Skeletal muscle tissue (tissue), 4 donors: Measurements from ENCODE around the gene KCNH1. TPM values are rescaled to one million over a fixed set of nuclear protein-coding genes. Genes with fewer than 3 reads are reported as not detected.
"Not testable (repeated sequence)": the region's sequence is repeated elsewhere in the genome, so short reads cannot be mapped to it uniquely, and the experiment has no call there.

Source experiments
- H3K27ac ChIP-seq: one replicate; pipeline ENCODE4 v1.7.0; 2013; ENCODE audit warnings: mild to moderate bottlenecking, low read depth, low read length, inconsistent platforms
- H3K27me3 ChIP-seq, 3 donors: one replicate each; pipeline ENCODE4 v1.7.0; 2013; ENCODE audit warnings: low read length in 3 of 3; ENCODE audit not compliant: control insufficient read depth in 3 of 3, insufficient read depth in 3 of 3
- H3K36me3 ChIP-seq, 3 donors: one replicate each; pipeline ENCODE4 v1.7.0; 2013; ENCODE audit warnings: low read length in 3 of 3; ENCODE audit not compliant: control insufficient read depth in 3 of 3, insufficient read depth in 3 of 3
- H3K4me1 ChIP-seq, 3 donors: one replicate each; pipeline ENCODE4 v1.7.0; 2013; ENCODE audit warnings: low read length in 3 of 3, mild to moderate bottlenecking in 3 of 3; ENCODE audit not compliant: control insufficient read depth in 3 of 3, insufficient read depth in 3 of 3
- H3K4me3 ChIP-seq, 3 donors: one replicate each; pipeline ENCODE4 v1.7.0; 2013; ENCODE audit warnings: low read length in 3 of 3
- H3K9ac ChIP-seq, 3 donors: one replicate each; pipeline ENCODE4 v1.7.0; 2013; ENCODE audit warnings: low read length in 3 of 3, mild to moderate bottlenecking in 3 of 3, moderate library complexity in 2 of 3, low read depth in 1 of 3
- H3K9me3 ChIP-seq, 3 donors: one replicate each; pipeline ENCODE4 v1.7.0; 2013; ENCODE audit warnings: low read length in 3 of 3; ENCODE audit not compliant: control insufficient read depth in 3 of 3
- total RNA-seq: library from RNA; depleted of rRNA; stranded (reverse); fragments of >200 nt; gene quantifications from one replicate; pipeline ENCODE4 v1.2.3, GENCODE V29; 2014
- donor health status: Osteomylitis.

Gene KCNH1
- total RNA-seq, 1 donor from 2014 or later, result 0.52 TPM

DNA sequence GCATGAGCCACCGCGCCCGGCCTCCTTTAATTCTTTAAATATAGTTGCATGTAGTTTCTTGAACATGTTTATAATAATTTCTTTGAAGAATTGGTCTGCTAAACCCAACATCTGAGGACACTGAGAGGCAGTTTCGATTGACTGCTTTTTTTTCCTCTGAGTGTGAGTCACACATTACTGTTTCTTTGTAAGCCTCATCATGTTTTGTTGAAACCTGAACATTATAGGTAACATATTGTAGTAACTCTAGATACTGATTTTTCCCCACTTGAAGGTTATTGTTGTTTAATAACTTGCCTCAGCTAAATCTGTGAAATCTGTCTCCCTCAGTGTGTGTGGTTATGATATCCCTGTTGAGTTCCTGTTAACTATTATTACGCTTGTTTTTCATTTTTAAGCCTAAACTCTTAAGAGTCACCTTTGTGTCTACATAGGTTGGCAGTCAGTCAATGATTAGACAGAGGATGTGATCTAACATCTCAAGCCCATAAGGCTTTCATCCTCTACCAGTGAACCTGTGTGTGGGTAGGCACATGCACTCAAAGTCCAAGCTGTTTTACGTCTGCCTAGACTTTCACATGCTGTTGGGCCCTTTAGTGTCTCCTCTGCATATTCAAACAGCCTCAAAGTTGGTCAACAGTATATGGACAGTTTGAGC, 155.5 kb downstream of the KCNH1 start:
- H3K27me3 ChIP-seq, result no peaks in the 10 kb centered on the region
- H3K27ac ChIP-seq, result no peak overlapping the region
- no peaks in the 10 kb centered on the region for H3K9me3 ChIP-seq
- no peaks in the 10 kb centered on the region for H3K4me1 ChIP-seq
- no peak overlapping the region for H3K9ac ChIP-seq
- no peak overlapping the region for H3K4me3 ChIP-seq
- H3K36me3 ChIP-seq, result no peaks in the 10 kb centered on the region

DNA sequence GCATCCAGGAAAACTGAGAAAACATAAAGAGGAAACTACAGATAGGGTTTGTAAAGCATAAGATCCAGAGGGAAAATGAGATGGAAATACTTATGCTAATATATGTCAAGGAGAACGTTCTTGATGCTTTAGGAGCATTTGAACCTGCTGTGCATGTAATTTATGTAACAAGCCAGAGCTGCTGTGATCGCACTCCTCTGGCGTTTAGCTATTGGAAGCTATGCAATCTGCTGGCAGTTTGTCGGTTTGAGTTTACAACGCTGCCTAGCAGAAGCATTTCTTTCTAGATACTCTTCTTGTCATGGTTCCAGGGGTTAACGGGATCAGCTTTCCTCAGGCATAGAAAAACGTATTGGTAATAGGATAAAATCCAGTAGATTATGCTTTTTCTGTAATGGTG, 182.7 kb downstream of the KCNH1 start:
- Histone ChIP-seq H3K36me3 (no peaks in the 10 kb centered on the region), H3K9me3 (no peaks in the 10 kb centered on the region), H3K4me1 (no peaks in the 10 kb centered on the region), H3K4me3 (no peak overlapping the region), H3K9ac (no peak overlapping the region), H3K27ac (no peak overlapping the region), H3K27me3 (no peaks in the 10 kb centered on the region)

DNA sequence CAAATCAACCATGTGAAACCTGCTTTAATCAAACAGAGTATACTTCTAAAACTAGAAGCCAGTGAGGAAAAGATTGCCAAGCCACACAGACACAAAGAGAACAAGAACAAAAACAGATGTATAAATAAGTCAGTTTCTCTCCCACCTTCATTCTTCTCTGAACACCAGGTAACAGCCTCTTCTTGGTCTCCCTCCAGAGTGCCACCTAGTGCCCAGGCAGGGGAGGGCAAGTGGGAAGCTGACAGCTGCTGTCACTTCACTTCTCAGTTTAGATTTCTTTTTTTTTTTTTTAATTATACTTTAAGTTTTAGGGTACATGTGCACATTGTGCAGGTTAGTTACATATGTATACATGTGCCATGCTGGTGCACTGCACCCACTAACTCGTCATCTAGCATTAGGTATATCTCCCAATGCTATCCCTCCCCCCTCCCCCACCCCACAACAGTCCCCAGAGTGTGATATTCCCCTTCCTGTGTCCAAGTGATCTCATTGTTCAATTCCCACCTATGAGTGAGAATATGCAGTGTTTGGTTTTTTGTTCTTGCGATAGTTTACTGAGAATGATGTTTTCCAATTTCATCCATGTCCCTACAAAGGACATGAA, 183.9 kb downstream of the KCNH1 start:
- H3K4me1 ChIP-seq, H3K9me3 ChIP-seq, H3K4me3 ChIP-seq, H3K27ac ChIP-seq, H3K27me3 ChIP-seq, H3K9ac ChIP-seq, H3K36me3 ChIP-seq: not testable (repeated sequence)

DNA sequence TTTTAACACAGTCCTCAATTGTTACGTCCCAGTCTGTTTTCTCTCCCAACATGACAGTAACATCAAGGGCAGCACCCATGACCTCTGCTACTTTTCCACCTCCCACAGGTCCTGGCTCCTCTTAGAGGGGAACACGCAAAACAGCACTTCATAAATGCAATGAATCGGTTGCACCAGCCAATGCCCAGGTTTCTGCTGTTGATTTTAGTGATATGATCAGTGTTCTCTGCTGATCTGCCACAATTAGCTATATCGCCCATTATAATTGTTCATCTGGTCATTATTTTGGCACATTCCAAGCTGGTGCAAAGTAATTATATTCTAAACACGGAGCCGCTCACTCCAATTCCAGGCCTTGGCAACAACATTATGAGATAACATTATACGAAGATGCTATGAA, 184.5 kb downstream of the KCNH1 start:
- Histone ChIP-seq H3K36me3 (no peaks in the 10 kb centered on the region), H3K4me3 (no peak overlapping the region), H3K9ac (no peak overlapping the region), H3K27me3 (no peaks in the 10 kb centered on the region), H3K27ac (no peak overlapping the region), H3K4me1 (no peaks in the 10 kb centered on the region), H3K9me3 (no peaks in the 10 kb centered on the region)

DNA sequence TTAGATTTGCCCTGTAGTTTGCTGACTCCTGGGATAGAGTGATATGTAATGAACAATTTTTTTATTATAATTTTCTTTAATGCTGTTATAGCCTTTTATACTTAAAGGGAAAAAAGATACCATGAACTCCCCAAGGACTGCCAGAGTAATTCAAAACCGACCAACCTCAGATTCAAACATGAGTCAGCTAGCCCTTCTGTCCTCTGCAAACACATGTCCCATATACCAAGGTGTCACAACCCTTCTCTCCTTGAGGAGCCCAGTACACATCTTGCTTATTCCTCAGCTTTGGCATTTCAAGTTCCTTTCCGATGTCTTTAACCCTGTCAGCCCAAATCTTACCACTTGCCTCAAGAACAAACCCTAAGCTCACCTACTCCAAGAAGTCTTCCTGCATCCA, 184.9 kb downstream of the KCNH1 start:
- no peak overlapping the region for H3K9ac ChIP-seq
- H3K27ac ChIP-seq, result no peak overlapping the region
- no peaks in the 10 kb centered on the region for H3K36me3 ChIP-seq
- H3K27me3 ChIP-seq, result no peaks in the 10 kb centered on the region
- no peaks in the 10 kb centered on the region for H3K4me1 ChIP-seq
- H3K4me3 ChIP-seq, result no peak overlapping the region
- no peaks in the 10 kb centered on the region for H3K9me3 ChIP-seq

DNA sequence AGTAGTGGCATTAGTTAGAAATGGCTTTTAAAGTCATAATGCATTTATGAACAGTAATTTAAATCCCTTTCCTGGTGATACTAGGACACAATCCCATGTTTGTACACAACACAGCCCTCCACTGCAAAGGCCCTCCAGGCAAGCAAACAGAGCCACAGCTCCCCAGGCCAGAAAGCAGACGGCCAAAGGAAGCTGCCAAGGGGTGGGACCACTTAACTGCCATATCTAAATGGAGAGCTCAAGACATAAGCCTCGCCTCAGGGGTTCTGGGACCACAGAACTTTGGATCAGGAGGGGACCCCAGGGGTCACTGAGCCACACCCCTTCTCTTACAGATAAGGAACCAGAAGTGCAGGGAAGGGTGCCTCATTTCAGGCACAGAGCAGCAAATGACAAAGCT, 189.7 kb downstream of the KCNH1 start:
- H3K27me3 ChIP-seq, result no peaks in the 10 kb centered on the region
- no peak overlapping the region for H3K4me3 ChIP-seq
- H3K9ac ChIP-seq, result no peak overlapping the region
- no peaks in the 10 kb centered on the region for H3K36me3 ChIP-seq
- no peak overlapping the region for H3K27ac ChIP-seq
- no peaks in the 10 kb centered on the region for H3K9me3 ChIP-seq
- no peaks in the 10 kb centered on the region for H3K4me1 ChIP-seq

DNA sequence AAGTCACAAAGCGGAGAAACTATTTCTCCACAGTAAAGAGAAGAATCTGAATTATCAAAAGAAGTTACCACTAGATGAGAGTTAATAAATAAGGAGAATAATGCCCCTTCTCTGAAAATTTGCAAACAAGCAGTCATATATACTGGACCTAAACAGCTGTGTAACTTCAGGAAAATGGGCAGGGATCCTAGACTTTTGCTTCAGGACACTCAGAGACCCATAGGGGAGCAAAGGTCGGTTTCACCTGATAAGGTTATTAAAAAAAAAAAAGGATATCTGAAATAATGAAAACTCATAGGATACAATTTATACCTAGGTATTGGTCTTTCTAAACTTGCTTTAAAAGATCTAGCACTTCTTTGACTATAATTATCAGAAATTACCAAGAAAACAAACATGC, 191.4 kb downstream of the KCNH1 start:
- H3K27me3 ChIP-seq, result no peaks in the 10 kb centered on the region

DNA sequence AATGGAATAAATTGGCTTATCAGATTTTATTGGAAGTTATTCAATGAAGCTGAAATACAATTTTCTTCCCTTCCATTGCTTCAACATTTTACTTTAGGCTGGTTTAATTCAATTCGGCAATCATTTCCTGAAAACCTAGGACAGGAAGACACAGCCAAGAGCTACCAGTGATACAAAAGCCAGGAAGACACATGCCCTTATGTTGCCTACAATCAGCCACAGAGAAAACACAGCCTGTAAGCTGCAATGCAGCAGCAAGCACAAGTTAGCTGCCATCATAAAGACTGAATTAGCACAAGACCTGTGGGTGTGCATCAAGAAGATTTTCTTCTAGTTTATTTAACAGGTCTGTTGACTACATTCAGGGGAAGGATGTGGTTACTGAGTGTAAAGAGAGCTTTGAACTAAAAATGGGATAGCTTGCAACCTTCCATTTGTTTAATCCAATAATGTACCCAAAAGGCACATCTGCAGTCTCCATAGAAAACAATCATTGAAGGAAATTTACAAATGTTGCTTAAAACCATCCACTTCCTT, 193.8 kb downstream of the KCNH1 start:
- Histone ChIP-seq H3K36me3 (no peaks in the 10 kb centered on the region), H3K27me3 (no peaks in the 10 kb centered on the region), H3K9ac (no peak overlapping the region), H3K9me3 (no peaks in the 10 kb centered on the region), H3K27ac (no peak overlapping the region), H3K4me1 (no peaks in the 10 kb centered on the region), H3K4me3 (no peak overlapping the region)

More for the DNA sequence above, 191.4 kb downstream of the KCNH1 start:
- Histone ChIP-seq H3K36me3 (no peaks in the 10 kb centered on the region), H3K9me3 (no peaks in the 10 kb centered on the region), H3K4me3 (no peak overlapping the region), H3K9ac (no peak overlapping the region), H3K27ac (no peak overlapping the region), H3K4me1 (no peaks in the 10 kb centered on the region)

DNA sequence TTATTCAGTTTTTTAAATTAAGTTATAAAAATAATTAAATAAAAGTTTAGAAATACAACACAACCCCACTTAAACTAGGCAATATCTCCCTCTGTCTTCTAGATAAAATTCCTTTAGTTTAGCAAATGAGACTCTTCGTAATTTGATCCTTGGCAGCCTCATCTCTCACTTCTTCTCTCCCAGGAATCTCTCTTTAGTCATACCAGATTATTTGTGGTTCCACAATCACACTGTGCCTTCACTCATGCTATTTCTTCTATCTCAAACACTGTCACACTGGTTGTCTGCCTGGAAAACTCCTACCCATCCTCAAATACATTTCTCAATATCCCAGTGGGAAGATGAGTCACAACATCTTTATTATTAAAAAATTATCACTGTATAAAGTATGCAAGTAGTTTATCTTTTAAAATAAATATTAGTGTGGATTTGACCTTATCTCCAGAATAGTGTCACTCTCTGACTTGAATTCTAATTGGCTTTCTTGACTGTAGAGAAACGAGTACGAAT, 195.5 kb downstream of the KCNH1 start:
- no peaks in the 10 kb centered on the region for H3K27me3 ChIP-seq
- no peak overlapping the region for H3K4me3 ChIP-seq
- H3K36me3 ChIP-seq, result no peaks in the 10 kb centered on the region
- H3K27ac ChIP-seq, result no peak overlapping the region
- no peaks in the 10 kb centered on the region for H3K9me3 ChIP-seq
- H3K9ac ChIP-seq, result no peak overlapping the region
- no peaks in the 10 kb centered on the region for H3K4me1 ChIP-seq

DNA sequence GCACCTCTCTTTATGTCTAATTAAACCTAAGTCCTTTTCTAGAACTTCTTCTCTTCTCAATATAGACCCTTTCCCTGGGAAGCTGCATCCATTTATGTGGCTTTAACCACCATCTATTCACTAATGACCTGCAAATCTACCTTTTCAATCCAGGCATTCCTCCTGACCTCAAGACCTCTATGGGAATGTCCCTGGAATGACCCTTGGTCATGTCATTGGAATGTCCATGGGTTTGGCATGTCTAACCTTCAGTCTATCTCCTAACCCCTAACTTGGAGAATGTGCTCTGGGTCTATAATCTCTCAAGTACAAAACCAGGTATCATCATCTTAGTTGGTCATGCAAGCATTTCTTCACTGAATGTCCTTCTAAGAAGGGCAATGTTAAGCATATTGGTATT, 196.1 kb downstream of the KCNH1 start:
- Histone ChIP-seq H3K27ac (no peak overlapping the region), H3K36me3 (no peaks in the 10 kb centered on the region), H3K9ac (no peak overlapping the region), H3K4me3 (no peak overlapping the region), H3K4me1 (no peaks in the 10 kb centered on the region), H3K27me3 (no peaks in the 10 kb centered on the region), H3K9me3 (no peaks in the 10 kb centered on the region)
